Stimulated activated CD4-positive, alpha-beta T cell treated with anti-CD3 and anti-CD28 coated beads, Interleukin-1b, Interleukin-23, amount 100 ng/mL, for 1 hour (primary cell): Measurements from ENCODE around the gene UNK.
"Not testable (repeated sequence)": the region's sequence is repeated elsewhere in the genome, so short reads cannot be mapped to it uniquely, and the experiment has no call there.

Experiments
- DNase-seq, 2 donors: peaks; one replicate each; pipeline ENCODE4 v3.0.0-alpha.2; 2020; ENCODE audit warnings: low read depth in 2 of 2

Gene UNK

DNA sequence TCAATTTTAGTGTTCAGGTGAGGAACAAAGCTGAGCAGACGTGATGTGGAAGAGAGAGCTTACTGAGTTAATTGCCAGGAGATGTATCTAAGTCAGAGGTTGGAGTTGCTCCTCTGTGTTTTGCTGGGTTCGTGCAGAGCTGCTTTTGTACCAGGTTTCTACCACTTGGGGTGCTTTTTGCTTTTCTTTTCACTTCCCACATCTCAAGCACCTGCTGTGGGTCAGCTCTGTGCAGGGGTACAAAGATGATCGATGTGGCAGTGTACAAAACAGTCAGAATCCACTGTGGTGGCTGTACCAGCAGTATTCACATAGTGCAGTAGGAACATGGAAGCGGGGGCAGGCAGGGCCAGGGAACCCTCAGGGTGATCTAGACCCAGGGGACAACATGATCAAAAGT, 14.8 kb downstream of the UNK start:
- no peak for DNase-seq

DNA sequence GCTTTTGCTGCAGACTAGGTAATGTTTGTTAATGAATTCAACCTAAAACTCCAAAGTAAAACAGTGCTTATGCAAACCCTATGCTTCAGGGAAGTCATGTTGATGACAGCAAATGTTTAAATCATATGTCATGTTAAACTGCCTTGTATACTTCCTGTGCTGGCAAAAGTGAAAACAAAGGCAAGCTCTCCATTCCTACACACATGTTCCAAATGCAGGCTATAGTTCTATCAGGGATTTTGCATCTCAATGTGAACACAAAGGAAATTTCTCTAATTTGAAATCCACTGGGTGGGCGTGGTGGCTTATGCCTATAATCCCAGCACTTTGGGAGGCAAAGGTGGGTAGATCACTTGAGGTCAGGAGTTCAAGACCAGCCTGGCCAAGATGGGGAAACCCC, 19.3 kb downstream of the UNK start:
- no peak for DNase-seq

DNA sequence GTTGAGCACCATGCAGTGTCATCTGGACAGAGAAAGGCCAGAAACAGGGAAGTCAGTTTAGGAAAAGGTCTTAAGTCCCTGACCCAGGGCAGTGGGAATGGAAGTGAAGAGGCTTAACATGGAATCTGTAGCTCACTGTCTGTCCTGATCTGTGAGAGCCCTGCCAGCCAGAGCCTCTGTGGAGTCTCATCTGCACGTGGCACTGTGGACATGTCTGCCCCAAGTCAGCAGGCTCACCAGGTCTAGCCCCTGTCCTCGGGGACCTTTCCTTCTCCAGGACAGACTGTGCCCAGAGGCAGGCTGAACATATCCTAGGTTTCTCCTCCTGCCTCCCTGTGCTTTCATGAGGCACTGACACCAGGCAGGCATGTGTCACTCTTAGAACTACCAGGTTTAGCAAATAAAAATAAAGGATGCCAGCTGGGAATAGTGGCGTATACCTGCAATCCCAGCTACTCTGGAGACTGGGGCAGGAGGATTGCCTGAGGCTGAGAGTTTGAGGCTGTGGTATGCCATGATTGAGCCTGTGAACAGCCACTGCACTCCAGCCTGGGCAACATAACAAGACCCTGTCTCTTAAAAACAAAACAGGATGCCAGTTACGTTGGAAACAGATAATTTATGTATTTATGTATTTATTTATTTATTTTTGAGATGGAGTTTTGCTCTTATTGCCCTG, 22.4 kb downstream of the UNK start:
- DNase-seq: no peak

DNA sequence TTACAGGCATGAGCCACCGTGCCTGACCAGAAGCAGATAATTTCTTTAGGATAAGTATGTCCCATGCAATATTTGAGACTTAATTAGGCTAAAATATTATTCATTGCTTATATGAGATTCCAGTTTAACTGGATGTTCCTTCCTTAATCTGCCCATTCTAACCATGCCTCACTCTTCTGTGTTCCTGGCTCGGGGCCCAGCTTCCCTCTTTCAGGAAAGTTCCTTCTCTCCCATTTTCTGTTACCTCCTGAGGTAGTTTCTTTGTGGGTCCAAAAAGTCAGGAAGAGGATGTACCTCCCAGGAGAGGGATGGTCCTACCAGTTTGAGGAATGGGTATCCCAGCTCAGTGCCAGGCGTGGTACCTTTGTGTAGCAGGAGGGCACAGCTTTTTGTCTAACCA, 23.3 kb downstream of the UNK start:
- DNase-seq: no peak

DNA sequence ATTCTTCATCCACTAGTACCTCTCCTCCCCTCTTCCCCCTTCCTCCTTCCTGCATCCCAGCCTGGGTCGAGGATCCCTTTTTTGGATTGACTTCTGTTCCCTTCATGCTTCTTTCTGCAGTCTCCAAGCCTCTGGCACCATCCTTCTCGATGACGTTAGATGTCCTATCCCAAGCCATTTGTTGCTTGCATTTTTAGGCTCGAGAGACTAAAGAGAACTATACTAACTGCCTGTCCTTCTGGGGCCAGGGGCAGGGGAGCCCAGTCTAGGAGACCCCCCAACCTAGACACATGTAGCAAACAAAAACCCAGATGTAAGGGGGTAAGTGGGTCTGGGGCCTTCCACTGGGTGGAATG, 23.9 kb downstream of the UNK start:
- no peak for DNase-seq

DNA sequence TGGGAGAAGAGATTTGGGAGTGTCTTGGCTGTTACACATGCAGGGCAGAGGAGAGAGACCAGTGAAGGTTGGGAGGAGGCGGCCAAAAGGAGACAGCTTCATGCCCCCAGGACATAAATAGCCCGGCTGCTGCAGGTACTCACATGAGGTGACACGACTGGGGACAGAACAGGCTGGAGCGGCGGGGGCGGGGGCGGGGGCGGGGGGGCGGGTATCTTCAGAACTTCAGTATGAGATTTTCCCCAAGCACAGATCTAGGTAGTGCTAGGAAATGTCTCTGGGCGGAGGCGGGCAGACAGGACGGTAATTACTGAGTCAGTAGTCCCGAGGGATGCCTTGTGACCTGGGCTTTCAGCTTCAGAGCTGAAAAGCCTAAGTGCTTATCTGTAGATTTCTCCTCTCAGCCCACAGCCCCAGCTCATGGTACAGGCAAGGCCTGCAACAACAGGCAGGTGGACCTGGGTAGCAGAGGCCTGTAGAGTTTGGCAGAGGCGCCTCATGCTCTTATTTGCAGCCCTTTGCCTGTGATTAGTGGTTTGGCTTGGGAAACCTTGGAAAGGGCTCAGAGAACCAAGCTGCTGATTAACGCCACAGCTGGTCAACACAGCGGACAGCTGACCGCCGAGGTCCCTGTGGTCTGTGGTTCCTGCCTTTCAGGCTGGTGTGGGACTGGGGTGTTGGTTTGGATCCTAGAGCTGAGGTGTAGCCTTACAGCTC, 24.5 kb downstream of the UNK start:
- DNase-seq: no peak

DNA sequence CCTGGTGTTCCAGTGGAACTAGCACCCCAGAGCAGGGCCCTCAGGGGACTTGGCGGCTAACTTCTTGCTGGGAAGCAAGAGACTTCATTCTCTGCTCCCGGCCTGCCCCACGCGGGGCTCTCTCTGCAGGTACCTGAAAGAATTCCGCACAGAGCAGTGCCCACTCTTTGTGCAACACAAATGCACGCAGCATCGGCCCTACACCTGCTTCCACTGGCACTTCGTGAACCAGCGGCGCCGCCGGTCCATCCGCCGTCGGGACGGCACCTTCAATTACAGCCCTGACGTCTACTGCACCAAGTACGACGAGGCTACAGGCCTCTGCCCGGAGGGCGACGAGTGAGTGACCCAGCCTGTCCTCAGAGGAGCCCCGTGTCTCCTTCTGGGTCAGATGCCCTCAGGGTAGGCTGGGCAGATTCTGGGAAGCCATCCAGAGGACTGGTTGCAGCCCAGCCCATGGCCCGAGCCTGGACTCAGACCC, 25.1 kb downstream of the UNK start:
- no peak for DNase-seq

DNA sequence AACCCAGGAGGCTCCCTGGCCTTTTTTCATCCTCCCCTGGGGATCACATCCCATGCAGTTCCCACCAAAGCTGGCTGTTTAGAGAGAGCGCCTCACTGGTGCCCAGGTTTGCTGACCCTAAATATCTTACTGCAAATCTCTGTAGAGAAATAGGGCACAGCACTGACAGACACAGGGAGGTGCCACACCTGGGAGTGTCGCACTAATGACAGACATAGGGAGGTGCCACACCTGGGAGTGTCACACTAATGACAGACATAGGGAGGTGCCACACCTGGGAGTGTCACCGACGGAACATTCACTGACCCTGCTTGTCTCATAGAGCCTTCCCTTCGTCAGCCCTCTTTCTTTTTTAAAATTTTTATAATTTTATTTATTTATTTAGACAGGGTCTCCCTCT, 25.6 kb downstream of the UNK start:
- no peak for DNase-seq

DNA sequence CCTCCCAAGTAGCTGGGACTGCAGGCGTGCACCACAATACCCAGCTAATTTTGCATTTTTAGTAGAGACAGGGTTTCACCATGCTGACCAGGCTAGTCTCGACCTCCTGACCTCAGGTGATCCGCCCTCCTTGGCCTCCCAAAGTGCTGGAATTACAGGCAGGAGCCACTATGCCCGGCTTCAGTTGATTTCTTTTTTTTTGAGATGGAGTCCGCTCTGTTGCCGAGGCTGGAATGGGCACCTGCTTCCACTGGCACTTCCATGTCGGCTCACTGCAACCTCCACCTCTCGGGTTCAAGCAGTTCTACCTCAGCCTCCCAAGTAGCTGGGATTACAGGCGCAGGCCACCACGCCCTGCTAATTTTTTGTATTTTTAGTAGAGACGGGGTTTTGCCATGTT, 26.1 kb downstream of the UNK start:
- DNase-seq: not testable (repeated sequence)

DNA sequence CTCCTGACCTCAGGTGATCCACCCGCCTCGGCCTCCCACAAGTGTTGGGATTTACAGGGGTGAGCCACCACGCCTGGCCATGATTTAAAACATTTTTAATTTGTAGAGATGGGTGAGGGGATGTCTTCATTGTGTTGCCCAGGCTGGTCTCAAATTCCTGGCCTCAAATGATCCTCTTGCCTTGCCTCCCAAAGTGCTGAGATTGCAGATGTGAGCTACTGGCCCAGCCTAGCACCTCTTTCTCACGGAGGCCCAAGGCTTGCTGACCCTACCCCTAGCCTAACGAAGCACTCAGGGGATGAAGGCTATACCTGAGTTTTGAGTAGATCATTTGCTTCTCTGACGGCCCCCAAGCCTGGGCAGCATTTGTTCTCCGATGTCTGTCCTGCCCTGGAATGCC, 26.6 kb downstream of the UNK start:
- no peak for DNase-seq

DNA sequence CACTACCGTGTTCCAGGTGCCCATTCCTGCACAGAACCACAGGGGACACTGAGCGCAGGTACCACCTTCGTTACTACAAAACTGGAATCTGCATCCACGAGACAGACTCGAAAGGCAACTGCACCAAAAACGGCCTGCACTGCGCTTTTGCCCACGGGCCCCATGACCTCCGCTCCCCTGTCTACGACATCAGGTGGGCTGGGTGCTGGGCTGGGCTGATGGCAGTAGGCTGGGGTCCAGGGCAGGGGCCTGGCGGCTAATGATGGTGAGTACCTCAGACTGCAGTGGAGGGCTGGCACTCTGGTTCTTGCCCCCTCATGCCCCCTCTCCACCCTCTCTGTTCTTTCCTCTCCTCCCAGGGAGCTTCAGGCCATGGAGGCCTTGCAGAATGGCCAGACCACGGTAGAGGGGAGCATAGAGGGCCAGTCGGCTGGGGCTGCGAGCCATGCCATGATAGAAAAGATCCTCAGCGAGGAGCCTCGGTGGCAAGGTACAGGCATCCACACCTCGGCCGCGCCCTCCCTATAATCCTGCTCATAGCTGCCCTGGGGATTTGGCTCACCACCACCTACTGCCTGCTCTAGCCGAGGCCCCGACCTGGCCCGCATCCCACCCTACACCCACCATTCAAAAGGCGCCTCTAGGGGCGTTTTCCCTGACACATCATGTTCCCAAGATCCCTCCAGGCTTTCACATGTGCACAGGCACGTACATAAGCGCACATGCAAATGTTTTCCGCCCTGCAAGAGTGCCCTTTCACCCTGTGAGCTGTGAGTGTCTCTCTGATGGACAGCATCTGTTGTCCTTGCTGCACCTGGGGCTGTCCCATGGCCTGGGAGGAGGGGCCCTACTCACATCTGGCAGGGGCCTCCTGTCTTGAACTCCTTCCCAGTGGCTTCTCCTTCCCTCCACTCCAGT, 27.7 kb downstream of the UNK start:
- DNase-seq: no peak

DNA sequence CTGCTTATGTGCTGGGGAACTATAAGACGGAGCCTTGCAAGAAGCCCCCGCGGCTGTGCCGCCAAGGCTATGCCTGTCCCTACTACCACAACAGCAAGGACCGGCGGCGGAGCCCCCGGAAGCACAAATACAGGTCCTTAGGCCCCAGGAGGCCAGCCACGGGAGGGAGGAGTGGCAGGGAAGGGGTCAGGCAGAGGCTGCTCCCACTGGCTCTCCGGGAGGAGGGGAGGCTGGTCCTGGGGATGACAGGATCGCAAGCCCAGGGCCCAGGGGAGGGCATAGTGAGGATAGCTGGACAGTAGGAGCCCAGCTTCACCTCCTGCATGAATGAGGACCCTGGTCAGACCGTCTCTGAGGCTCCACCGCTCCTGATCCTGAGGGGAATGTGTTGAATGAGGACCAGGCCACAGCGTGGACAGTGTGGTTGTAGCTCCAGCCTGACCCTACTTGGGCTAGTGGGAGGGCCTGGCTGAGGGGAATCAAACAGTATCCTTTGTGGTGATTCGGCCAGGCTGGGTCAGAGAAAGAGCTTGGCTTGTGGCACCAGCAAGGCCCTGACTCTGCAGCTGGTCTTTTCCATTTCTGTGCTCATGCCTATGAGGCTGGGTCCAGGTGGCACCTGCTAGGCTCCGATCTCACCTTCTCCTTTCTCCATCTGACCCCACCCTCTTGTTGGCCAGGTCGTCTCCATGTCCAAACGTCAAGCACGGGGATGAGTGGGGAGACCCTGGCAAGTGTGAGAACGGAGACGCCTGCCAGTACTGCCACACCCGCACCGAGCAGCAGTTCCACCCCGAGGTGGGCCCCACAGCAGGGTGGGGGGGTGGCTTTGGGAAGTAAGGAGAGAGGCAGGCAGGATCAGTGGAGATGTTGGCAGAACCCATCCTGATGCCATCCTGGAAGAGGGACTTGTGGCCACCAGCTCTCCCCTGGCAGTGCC, 28.7 kb downstream of the UNK start:
- DNase-seq: no peak

DNA sequence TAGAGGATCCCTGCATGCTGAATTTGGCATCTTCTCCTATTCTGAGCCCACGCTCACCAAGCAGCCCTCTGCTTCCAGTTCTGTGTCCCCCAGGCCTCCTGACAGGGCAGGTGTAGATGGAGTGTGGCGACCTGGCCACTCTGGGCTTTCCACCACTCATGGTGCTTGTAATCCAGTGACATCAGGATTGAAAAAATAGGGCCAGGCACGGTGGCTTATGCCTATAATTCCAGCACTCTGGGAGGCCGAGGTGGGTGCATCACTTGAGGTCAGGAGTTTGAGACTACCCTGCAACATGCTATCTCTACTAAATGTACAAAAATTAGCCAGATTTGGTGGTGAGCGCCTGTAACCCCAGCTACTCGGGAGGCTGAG, 29.4 kb downstream of the UNK start:
- DNase-seq: no peak

DNA sequence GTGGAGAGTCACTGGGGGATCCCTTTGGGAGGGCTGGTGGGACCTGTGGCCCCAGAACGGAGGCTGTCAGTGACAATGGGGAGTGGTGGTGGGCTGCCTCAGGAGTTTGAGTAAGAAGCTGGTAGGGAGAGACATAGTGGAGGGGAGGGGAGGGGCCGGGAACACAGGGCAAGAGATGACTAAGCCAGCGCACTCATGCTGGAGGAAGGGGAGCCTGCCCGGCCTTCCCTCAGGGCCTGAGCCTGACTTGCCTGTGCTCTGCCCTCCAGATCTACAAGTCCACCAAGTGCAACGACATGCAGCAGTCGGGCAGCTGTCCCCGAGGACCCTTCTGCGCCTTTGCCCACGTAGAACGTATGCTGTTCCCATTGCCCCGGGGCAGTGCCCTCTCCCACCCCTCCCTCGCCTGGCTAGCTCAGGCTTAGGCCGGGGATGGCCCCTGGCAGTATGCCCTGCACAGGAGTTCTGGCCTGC, 30.3 kb downstream of the UNK start:
- no peak for DNase-seq

DNA sequence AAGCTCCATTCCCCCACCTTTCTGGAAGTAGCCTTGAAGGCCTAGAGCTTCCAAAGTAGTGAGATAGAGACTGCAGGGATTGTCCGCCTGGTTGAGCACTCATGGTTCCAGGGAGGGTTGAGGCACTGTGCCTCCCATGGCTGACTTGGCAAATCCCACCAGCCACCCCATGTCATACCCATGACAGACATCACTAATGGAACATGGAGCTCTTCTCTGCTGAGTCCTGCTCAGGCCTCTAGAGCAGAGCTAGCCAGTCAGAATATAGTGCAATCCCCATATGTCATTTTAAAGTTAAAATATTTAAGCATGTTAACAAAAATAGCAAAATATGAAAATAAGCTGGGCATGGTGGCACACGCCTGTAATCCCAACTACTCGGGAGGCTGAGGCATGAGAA, 30.8 kb downstream of the UNK start:
- DNase-seq: no peak

DNA sequence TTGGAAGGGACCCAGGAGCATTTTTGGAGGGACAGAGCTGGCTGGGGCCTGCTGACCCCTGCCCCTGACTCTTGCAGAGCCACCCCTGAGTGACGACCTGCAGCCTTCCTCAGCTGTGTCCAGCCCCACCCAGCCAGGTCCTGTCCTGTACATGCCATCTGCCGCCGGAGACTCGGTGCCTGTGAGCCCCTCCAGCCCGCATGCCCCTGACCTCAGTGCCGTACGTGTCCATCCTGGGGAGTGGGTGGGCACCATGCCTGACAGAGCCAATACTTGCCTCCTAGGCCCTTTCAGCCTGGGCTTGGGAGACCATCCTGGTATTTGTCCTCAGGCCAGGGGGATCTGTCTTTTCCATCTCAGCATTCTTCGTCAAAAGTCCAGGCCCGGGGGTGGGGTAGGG, 32.1 kb downstream of the UNK start:
- no peak for DNase-seq

DNA sequence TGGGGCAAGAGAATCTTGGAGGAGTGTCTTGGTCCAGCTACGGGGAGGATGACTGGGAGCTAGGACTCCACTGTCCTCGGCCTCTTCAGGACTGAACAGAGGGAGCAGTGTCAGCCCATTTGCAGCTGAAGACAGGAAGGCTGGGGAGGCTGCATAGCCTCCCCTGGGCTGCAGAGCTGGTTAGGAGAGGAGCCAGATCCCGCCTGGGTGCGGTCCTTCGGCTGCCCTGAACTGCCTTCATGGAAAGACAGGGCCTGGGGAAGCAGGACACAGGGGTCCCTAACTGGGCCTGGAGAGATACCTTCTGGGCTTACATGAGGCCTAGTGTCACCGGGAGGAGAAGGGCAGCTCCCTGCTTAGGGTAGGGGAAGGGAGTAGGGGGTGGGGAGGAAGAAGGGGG, 33.0 kb downstream of the UNK start:
- no peak for DNase-seq

DNA sequence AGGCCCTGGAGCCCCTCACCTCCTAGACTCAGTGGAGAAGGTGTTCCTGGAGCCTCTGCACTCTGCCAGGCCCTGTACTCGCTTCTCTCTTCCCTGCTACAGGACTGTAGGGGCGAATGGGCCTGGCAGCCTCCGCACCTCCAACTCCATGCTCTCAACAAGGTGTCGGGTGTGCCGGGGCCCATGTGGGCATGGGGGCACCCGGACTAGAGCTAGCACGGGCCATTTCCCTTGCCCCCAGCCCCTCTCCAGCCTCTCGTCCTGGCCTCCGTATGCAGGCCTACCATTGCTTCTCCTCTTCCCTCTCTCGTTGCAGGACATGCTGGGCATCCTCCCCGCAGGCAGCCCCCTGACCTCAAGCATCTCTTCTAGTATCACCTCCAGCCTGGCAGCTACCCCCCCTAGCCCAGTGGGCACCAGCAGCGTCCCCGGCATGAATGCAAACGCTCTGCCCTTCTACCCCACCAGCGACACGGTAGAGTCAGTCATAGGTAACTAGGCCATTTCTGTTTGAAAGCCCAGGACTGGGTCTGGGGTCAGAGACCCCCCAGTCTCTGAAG, 33.8 kb downstream of the UNK start:
- DNase-seq: no peak

DNA sequence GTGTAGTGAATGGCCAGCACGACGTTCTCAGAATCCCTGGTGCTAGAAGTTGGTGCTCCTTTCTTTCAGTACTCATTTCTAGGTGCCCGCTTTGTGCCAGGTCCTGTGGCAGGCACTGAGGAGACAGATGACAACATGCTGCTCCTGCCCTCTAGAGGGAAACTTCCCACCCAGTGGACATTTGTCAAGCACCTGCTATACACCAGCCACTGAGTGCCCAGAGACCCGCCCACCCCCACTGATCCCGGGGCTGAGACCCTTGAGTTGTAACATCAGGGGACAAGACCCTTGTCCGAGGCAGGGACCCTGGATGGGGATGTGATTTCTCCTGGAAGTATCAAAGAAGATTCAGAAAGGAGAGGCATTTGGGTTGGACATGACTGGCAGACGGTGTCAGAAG, 34.5 kb downstream of the UNK start:
- DNase-seq: no peak

DNA sequence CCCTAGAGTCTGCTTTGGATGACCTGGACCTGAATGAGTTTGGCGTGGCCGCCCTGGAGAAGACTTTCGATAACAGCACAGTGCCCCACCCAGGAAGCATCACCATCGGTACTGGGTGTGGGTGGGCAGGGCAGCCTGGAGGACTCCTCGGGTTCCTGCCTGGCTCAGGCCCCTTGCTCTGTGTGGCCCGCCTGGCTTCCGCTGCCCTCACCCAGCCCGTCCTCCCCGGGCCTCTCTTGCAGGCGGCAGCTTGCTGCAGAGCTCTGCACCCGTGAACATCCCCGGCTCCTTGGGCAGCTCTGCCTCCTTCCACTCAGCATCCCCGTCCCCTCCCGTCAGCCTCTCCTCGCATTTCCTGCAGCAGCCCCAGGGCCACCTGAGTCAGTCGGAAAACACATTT, 35.1 kb downstream of the UNK start:
- no peak for DNase-seq
